NB4 (cell line): Measurements from ENCODE around the gene CROT.

Source experiments
- DNase-seq: peaks from one replicate; pipeline ENCODE4 v3.0.0; 2010; ENCODE audit warnings: low read depth
- H3K4me3 ChIP-seq: one replicate; pipeline ENCODE4 v1.5.1; 2011; ENCODE audit warnings: mild to moderate bottlenecking, low read depth, low read length, moderate library complexity
- MYC ChIP-seq: IDR thresholded peaks from 2 replicates; pipeline ENCODE4 v1.6.1; 2011; ENCODE audit warnings: low read depth, low read length
- POLR2A ChIP-seq: IDR thresholded peaks from 2 replicates; pipeline ENCODE4 v1.6.1; 2011; ENCODE audit warnings: mild to moderate bottlenecking; ENCODE audit not compliant: insufficient read length; ENCODE audit errors: extremely low read depth
- TF ChIP-seq, protein P1 (sequence below): IDR thresholded peaks from 2 replicates; pipeline ENCODE4 v1.6.1; 2011; ENCODE audit warnings: low read depth, low read length
- TF ChIP-seq, protein P2 (sequence below): IDR thresholded peaks from one replicate; pipeline ENCODE4 v1.5.1; 2012; ENCODE audit warnings: low read depth, low read length

The CROT gene

DNA sequence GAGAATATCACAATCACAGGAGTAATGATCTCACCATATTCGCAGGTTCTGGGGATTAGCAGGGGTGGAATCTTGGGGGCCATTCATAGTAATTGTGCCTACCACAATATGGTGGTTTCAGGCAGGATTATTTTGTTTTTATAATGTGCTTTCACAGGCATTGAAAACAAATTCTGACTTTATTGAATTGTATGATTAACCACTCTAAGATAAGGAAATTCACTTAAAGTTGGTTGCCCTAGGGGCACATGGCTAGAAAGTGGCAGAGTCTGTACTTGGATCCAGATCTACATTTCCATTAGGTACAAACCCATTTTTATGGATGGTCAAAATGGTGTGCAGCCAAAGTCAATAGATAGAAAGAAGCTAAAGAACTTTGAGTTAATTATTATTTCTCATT, 1.7 kb downstream of the CROT start:
- no peak overlapping the region for H3K4me3 ChIP-seq
- DNase-seq: no peak
- TF ChIP-seq POLR2A: no peak
- TF ChIP-seq MYC: no peak
- TF ChIP-seq, protein P1, sequence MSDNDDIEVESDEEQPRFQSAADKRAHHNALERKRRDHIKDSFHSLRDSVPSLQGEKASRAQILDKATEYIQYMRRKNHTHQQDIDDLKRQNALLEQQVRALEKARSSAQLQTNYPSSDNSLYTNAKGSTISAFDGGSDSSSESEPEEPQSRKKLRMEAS: no peak
- TF ChIP-seq, protein P2, sequence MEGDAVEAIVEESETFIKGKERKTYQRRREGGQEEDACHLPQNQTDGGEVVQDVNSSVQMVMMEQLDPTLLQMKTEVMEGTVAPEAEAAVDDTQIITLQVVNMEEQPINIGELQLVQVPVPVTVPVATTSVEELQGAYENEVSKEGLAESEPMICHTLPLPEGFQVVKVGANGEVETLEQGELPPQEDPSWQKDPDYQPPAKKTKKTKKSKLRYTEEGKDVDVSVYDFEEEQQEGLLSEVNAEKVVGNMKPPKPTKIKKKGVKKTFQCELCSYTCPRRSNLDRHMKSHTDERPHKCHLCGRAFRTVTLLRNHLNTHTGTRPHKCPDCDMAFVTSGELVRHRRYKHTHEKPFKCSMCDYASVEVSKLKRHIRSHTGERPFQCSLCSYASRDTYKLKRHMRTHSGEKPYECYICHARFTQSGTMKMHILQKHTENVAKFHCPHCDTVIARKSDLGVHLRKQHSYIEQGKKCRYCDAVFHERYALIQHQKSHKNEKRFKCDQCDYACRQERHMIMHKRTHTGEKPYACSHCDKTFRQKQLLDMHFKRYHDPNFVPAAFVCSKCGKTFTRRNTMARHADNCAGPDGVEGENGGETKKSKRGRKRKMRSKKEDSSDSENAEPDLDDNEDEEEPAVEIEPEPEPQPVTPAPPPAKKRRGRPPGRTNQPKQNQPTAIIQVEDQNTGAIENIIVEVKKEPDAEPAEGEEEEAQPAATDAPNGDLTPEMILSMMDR: no peak

DNA sequence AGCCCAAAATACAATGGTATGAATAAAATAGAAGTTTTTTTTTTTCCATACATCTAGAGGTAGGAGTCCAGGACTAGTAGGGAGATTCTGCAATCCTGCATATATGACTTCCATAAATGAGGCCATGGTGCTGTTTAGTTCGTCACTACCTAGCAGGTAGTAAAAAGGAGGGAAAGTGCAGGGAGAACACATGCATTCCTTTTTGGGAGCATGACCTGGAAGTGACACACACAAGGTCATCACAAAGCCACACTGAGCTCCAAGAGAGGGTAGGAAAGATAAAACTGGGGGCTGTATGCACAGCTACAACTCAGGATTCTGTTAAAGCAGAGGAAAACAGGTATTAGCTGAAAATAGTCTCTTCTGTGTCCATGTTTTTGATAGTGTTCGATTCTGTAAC, 2.2 kb downstream of the CROT start:
- no peak for TF ChIP-seq MYC
- TF ChIP-seq, protein P2: no peak
- TF ChIP-seq POLR2A: no peak
- TF ChIP-seq, protein P1: no peak
- H3K4me3 ChIP-seq: no peak overlapping the region
- no peak for DNase-seq

DNA sequence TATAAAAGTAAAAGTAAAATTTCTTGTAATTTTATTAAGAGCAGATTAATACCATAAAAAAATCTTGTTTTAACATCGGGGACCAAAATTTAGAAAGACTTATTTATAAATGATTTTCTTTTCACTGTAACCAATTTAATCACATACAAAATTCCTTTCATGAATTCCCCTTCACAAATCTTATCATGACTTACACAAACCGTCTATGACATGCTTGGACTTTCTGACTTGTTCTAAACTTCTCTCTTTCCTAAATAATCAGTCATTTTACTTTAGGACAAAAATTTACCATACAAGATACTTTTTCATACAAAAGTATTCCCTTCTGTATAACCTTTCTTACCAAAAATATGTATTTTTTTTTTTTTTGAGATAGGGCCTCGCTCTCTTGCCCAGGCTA, 9.3 kb downstream of the CROT start:
- TF ChIP-seq, protein P2: no peak
- TF ChIP-seq POLR2A: no peak
- TF ChIP-seq, protein P1: no peak
- no peak for TF ChIP-seq MYC
- DNase-seq: peak; percentile 53
- no peak overlapping the region for H3K4me3 ChIP-seq

DNA sequence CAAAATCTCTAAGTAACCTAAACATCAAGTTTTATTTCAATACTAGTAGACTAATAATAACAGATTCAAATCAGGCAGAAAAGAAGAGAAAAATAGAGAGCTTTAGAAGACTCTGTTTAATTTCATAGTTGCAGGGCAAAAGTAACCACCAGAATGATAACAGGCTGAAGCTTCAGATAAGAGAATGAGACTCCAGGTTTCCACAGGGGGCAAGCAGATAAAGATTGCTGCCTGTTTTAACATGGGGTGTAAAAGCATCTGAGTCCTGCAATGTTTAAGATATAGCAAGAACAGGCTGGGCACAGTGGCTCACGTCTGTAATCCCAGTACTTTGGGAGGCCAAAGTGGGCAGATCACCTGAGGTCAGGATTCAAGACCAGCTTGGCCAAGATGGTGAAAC, 11.0 kb downstream of the CROT start:
- no peak overlapping the region for H3K4me3 ChIP-seq
- TF ChIP-seq, protein P1: no peak
- TF ChIP-seq, protein P2: no peak
- no peak for TF ChIP-seq MYC
- no peak for TF ChIP-seq POLR2A
- no peak for DNase-seq

DNA sequence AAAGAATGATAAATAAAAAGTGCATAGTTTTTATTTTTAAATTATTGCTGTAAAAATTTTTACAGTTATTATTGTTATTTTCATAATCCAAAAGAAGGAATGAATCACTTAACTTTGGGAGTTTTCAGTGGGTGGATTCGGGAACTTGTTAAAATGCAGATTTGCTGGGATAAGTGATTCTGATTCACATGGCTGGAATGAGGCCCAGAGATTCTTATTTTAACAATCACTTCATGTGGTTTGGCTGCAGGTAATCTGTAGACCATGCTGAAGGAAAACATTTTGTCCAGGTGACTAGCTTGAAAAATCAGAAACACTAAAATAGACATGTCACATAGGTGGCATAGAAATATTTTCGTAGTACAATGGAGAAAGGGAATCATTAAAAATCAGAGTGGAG, 13.9 kb downstream of the CROT start:
- no peak for DNase-seq
- no peak overlapping the region for H3K4me3 ChIP-seq
- TF ChIP-seq, protein P2: no peak
- TF ChIP-seq MYC (no peak), POLR2A (no peak)
- TF ChIP-seq, protein P1: no peak

DNA sequence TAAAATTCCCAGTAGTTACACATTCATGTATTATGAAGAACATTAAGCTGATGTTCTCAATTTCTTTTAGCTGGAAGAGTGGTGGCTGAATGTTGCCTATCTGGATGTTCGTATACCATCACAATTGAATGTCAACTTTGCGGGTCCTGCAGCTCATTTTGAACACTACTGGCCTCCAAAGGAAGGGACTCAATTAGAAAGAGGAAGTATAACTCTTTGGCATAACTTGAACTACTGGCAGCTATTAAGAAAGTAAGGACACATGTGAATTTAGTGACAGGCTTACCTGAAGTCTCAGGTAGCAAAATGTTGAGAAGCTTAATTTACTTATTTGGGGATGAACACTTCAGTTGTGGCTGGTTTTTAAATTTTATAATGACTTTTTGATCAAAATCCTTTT, 15.9 kb downstream of the CROT start:
- peak; percentile 8 for DNase-seq
- H3K4me3 ChIP-seq: no peak overlapping the region
- TF ChIP-seq POLR2A (no peak), MYC (no peak)
- TF ChIP-seq, protein P1: no peak
- TF ChIP-seq, protein P2: no peak
